PC-9 (cell line): ENCODE data around the gene SEMA3C. TPM values are rescaled to one million over a fixed set of nuclear protein-coding genes. Genes with fewer than 3 reads are reported as not detected.

ENCODE experiments used
- BruUV-seq: library from RNA; stranded (reverse); fragments of 400-500 nt; replicated peaks from 2 replicates; lab custom pipeline; 2021; lab: Mats Ljungman, UMichigan
- CTCF ChIA-PET: fragments of 300-600 bp; sonication (Branson Sonifier 250); formaldehyde crosslinking; loops from one replicate; lab custom pipeline; 2022; ENCODE audit warnings: antibody characterized with exemption; lab: Charles Lee
- POLR2A ChIA-PET: fragments of 300-600 bp; sonication (Branson Sonifier 250); formaldehyde crosslinking; loops from one replicate; lab custom pipeline; 2022; ENCODE audit warnings: antibody characterized with exemption; ENCODE audit not compliant: unreplicated experiment; lab: Charles Lee
- DNase-seq, 2 experiments: peaks; one replicate each; pipeline versions ENCODE4 v3.0.0 to v3.0.0-alpha.2; 2015 to 2022; ENCODE audit warnings: mixed read lengths in 1 of 2
- H2AFZ ChIP-seq: fragments of 200-600 bp; sonication (generic); 2 replicates; pipeline ENCODE4 v1.8.1; 2017; ENCODE audit warnings: antibody characterized with exemption
- H3F3A ChIP-seq: fragments of 200-600 bp; sonication (generic); 2 replicates; pipeline ENCODE4 v1.8.1; 2017; ENCODE audit warnings: antibody characterized with exemption, mild to moderate bottlenecking, low read depth; ENCODE audit not compliant: insufficient read depth
- H3K27ac ChIP-seq: fragments of 200-600 bp; sonication (generic); 2 replicates; pipeline ENCODE4 v1.6.1; 2016; ENCODE audit warnings: mixed run types
- H3K27me3 ChIP-seq: fragments of 200-600 bp; sonication (generic); 2 replicates; pipeline ENCODE4 v1.6.1; 2016; ENCODE audit warnings: low read depth, mixed run types; ENCODE audit not compliant: insufficient read depth
- H3K36me3 ChIP-seq: fragments of 200-600 bp; sonication (generic); 2 replicates; pipeline ENCODE4 v1.6.1; 2016; ENCODE audit warnings: low read depth, mixed run types
- H3K4me1 ChIP-seq: fragments of 200-600 bp; sonication (generic); replicated peaks from 2 replicates; pipeline ENCODE4 v1.6.1; 2016; ENCODE audit warnings: mixed run types; ENCODE audit not compliant: insufficient read depth
- H3K4me2 ChIP-seq: fragments of 200-600 bp; sonication (generic); 2 replicates; pipeline ENCODE4 v1.6.1; 2017; ENCODE audit warnings: mixed run types
- H3K4me3 ChIP-seq: fragments of 200-600 bp; sonication (generic); 2 replicates; pipeline ENCODE4 v1.6.1; 2016; ENCODE audit warnings: mixed run types
- H3K79me2 ChIP-seq: fragments of 200-600 bp; sonication (generic); 2 replicates; pipeline ENCODE4 v1.6.1; 2017; ENCODE audit warnings: low read depth, mixed run types
- H3K9me2 ChIP-seq: fragments of 200-600 bp; sonication (generic); 2 replicates; pipeline ENCODE4 v1.8.1; 2017; ENCODE audit warnings: mild to moderate bottlenecking; ENCODE audit not compliant: insufficient read depth
- H3K9me3 ChIP-seq: fragments of 200-600 bp; sonication (generic); 2 replicates; pipeline ENCODE4 v1.8.1; 2016; ENCODE audit warnings: low read depth; ENCODE audit not compliant: insufficient read depth
- H4K20me1 ChIP-seq: fragments of 200-600 bp; sonication (generic); 2 replicates; pipeline ENCODE4 v1.8.1; 2017; ENCODE audit not compliant: insufficient read depth
- CTCF ChIP-seq: fragments of 200-600 bp; sonication (generic); conservative IDR thresholded peaks from 2 replicates; pipeline ENCODE4 v1.6.1; 2017; ENCODE audit warnings: mixed run types, antibody characterized with exemption, mild to moderate bottlenecking, moderate library complexity
- EZH2 ChIP-seq: fragments of 200-600 bp; sonication (generic); IDR thresholded peaks from 2 replicates; pipeline ENCODE4 v1.8.0; 2017; ENCODE audit warnings: antibody characterized with exemption, low read depth
- intact Hi-C: fragments of 100-400 bp; cut with micrococcal nuclease; formaldehyde crosslinking; loops from one replicate; pipeline ENCODE4 v1.10.0; 2022; ENCODE audit not compliant: unreplicated experiment
- total RNA-seq: library from RNA; stranded (reverse); gene quantifications from 2 replicates; pipeline ENCODE4 v1.2.3, GENCODE V29; 2021

The SEMA3C gene
- total RNA-seq, 1 experiment from 2014 or later, result 19.9 TPM

- H3K9me2 ChIP-seq, result no peaks in the 10 kb centered on the region
- no peaks in the 10 kb centered on the region for H3K27me3 ChIP-seq
- POLR2A ChIA-PET, result interaction anchor here (0.6 to 0.7 kb wide), 2 partner anchors 27 to 170 kb away, joined by 6 to 10 read pairs; no protein-coding TSS in a partner anchor
- TF ChIP-seq EZH2 (no peak), CTCF (no peak)
- no peak overlapping the region for H3K27ac ChIP-seq
- H2AFZ ChIP-seq, result no peak overlapping the region
- peaks cover 7% of the 10 kb centered on the region; the same call in 1 of the 2 replicates for H3K9me3 ChIP-seq
- no peaks in the 10 kb centered on the region; the same call in 1 of the 2 replicates for H3K36me3 ChIP-seq
- H4K20me1 ChIP-seq, result no peaks in the 10 kb centered on the region
- DNase-seq, result no peak
- no peaks in the 10 kb centered on the region for H3K79me2 ChIP-seq
- H3F3A ChIP-seq, result peaks cover 20% of the 10 kb centered on the region
- intact Hi-C loops, result no loop called here
- peaks cover 34% of the 10 kb centered on the region for H3K4me1 ChIP-seq
- no TSS peak for BruUV-seq
- CTCF ChIA-PET, result no interaction called here
- no peak overlapping the region for H3K4me2 ChIP-seq
- H3K4me3 ChIP-seq, result no peak overlapping the region
Measured at GRCh38 chr7:80937336-80937735, 18.5 kb upstream of the SEMA3C start.

GRCh38 chr7:80935991-80936780, 17.3 kb upstream of the SEMA3C start:
- H3K4me2 ChIP-seq, result no peak overlapping the region
- H3K9me2 ChIP-seq, result no peaks in the 10 kb centered on the region
- BruUV-seq, result no TSS peak
- 0 out of 2 replicates have a peak overlapping the region, but pooled peaks have one; percentile 8 for H2AFZ ChIP-seq
- peaks cover 24% of the 10 kb centered on the region for H3K4me1 ChIP-seq
- no peaks in the 10 kb centered on the region for H3K79me2 ChIP-seq
- no peak overlapping the region for H3K4me3 ChIP-seq
- TF ChIP-seq CTCF (no peak), EZH2 (no peak)
- no peaks in the 10 kb centered on the region for H3K27me3 ChIP-seq
- peaks cover 11% of the 10 kb centered on the region; the same call in 1 of the 2 replicates for H3F3A ChIP-seq
- intact Hi-C loops, result no loop called here
- H3K9me3 ChIP-seq, result peaks cover 1% of the 10 kb centered on the region; the same call in 1 of the 2 replicates
- no peaks in the 10 kb centered on the region; the same call in 1 of the 2 replicates for H3K36me3 ChIP-seq
- no peaks in the 10 kb centered on the region for H4K20me1 ChIP-seq
- ChIA-PET POLR2A (no interaction called here), CTCF (interaction anchor here (0.6 kb wide), 1 partner anchor 530 kb away, joined by 3 read pairs; no protein-coding TSS in a partner anchor)
- no peak for DNase-seq
- no peak overlapping the region for H3K27ac ChIP-seq

GRCh38 chr7:80934321-80934720, 15.5 kb upstream of the SEMA3C start:
- intact Hi-C loops, result no loop called here
- peak in 1 of 2 experiments; percentile 57 for DNase-seq
- Histone ChIP-seq H3K27me3 (no peaks in the 10 kb centered on the region), H4K20me1 (no peaks in the 10 kb centered on the region), H3F3A (no peaks in the 10 kb centered on the region), H3K4me3 (no peak overlapping the region), H3K4me2 (0 out of 2 replicates have a peak overlapping the region, but pooled peaks have one; percentile 1), H3K9me2 (no peaks in the 10 kb centered on the region), H3K79me2 (no peaks in the 10 kb centered on the region), H2AFZ (no peak overlapping the region), H3K27ac (peak overlapping the region; percentile 33), H3K4me1 (peaks cover 11% of the 10 kb centered on the region), H3K9me3 (no peaks in the 10 kb centered on the region), H3K36me3 (no peaks in the 10 kb centered on the region)
- TF ChIP-seq CTCF (no peak), EZH2 (no peak)
- no TSS peak for BruUV-seq
- ChIA-PET POLR2A (no interaction called here), CTCF (interaction anchor here (0.6 kb wide), 1 partner anchor 211 kb away, joined by 3 read pairs; no protein-coding TSS in a partner anchor)
